GM19328 (cell line): ENCODE results near the gene PCARE.
A peak's percentile ranks its signal among the peaks of the same experiment; 100 is the strongest.

ENCODE experiments used
- ATAC-seq: cut with Tn5 transposase; IDR thresholded peaks from one replicate; pipeline ENCODE4 v1.9.1; 2021; ENCODE audit warnings: mild to moderate bottlenecking, moderate library complexity; ENCODE audit not compliant: unreplicated experiment

PCARE gene

DNA sequence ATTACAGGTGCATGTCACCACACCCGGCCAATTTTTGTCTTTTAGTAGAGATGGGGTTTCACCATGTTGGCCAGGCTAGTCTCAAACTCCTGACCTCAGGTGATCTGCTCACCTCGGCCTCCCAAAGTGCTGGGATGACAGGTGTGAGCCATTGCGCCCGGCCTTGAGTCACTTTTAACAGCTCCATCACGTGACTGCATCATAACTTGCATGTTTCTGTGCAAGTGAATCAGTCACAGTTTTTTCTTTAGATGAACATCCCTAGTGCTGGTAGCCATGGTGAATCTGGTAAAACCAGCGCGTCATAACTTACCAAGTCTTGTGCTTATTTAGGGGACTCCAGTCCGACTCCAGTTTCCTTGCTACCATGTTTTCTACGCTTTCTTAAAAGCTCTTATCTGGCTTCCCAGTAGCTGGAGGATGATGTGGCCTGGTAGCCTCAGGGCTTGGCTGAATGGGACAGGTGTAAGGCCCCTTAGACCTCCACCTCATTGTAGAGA, 33.1 kb downstream of the PCARE start:
- ATAC-seq, result no peak

DNA sequence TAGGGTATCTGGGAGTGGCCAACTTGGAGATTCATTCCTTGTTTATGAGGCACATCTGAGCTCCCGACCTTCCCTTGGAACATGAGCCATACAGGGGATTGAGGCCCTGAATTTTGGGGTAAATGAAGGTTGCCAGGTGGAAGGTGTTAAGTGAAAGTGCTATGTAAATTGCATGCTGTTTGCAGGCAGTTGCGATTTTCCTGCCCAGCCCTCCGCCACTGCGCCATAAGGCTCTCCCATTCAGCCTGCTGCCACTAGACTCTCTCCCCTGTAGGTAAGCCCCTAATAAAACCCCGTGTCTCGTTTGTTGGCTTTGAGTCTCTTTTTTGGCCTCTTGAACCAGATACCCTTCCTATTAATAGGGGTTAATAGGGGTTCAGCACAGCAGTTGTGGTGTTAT, 33.8 kb downstream of the PCARE start:
- no peak for ATAC-seq

DNA sequence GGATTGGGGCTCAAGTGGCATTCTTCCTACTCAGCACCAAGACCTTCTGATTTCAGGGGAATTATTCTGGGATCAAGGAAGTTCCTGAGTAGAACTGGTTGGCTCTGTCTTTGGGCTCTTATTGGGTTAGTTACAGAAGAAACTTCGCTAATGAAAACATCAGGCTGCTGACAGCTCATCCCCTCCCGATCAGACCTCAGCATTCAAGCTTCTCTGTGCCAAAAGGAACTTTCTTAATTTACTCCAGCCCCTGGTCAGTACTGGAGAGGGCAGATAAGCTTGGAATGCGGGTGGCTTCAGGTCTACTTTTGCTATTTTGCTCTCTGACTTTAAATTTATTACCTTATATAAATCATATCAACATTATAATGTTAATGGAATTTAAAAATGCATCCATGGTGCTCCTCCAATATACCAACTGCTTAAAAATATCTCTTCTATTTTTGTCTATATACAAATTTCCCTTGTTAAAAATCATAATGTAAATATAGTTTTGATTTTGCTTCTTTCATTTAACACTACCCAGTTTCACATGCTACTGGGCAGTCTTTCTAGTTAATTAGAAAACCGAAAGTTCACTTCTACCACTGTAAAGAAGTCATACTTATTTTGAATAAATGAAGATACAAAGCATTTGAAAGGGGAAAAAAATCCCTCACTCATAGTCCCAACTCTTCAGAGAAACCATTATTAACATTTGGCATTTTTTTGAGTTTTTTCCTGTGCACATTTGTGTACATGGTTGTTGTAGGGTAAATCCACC, 34.4 kb downstream of the PCARE start:
- ATAC-seq, result no peak

DNA sequence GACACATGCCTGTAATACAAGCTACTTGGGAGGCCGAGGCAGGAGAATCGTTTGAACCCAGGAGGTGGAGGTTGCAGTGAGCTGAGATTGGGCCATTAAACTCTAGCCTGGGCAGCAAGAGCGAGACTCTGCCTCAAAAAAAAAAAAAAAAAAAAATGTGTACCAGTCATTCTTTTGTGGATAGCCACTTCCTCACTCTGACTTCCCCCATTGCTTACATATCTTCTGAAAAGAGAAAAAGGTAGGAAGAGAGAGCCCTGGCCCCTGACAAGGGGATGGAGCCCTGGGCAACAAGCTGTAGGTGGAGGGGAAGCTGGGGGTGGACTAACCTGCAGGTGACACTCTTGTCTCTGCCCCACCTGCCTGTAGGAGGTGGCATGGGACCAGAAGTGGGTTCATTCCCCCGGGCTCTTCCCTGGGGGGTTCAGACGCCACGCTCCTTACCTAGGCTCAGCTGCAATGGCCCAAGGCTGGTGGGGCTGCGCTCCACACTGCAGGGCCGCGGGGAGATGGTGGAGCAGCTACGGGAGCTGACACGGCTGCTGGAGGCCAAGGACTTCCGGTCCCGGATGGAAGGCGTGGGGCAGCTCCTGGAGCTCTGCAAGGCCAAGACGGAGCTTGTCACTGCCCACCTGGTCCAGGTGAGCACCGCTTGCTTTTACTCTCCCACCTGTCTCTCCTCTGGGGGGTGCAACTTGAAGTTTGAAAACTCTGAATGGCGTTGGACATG, 39.1 kb downstream of the PCARE start:
- no peak for ATAC-seq

DNA sequence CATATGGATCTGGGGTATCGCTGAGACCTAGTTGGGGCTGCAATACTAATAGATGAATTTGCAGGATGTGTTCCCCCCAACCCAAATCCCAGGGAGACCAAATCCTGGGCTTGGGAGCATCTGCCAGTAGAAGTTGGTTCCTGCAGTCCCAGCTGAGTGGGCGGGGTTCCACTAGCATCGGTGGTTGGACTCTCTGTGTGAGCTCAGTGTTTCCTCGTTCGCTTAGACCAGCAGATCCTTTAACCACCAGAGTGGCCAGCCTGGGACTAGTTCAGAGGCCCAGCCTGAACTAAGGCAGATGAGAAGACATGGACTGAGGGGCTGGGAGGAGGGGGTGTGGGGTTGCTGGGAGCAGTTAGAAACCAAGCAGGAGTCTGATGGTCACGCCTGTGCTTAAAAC, 40.7 kb downstream of the PCARE start:
- no peak for ATAC-seq

DNA sequence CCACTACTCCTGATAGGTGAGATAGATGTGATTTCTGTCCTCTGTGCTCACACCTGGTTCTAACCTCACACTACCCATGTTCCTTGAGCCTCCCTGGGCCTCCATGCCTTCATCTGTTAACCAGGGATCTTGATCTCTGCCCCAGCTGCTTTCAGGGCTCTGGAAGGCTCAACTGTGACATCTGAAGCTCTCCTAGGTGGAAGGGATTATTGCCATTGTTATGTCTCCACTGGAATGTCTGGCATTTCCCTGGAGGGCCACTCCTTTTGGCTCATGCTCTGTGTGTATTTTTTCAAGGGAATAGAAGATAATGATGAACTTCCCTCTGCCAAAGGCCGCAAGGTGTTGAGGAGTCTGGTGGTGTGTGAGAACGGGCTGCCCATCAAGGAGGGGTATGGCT, 41.2 kb downstream of the PCARE start:
- ATAC-seq, result no peak

DNA sequence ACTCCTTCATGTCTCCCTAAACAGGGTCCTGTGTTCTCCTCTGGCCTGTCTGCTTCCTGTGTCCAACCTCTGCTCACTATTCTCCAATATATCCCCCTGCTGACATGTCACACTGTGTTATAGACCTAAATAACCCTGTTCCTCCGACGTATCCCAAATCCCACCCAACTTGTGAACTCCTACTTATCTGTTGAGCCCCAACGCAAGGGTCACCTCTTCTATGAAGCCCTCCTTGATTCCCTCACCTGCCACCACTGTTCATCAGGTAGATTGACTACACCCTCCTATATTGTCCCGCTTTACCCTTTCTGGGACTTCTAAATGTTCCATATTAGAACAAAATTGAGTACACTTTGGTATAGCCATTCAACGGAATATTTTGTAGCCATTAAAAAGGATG, 42.1 kb downstream of the PCARE start:
- ATAC-seq, result no peak

DNA sequence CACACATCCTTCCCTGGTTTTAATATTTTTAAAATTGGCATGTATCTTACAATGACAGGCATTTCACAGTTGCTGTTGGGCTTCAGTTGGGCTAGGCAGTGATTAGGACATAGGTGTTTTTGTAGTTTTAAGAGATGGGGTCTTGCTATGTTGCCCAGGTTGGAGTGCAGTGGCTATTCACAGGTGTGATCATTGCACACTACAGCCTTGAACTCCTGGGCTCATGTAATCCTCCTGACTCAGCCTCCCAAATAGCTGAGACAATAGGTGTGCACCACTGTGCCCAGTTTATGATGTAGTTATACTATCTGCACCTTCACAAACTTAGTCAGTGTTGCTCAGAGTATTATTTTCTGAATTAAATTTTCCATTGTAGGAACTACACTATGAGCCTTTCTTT, 43.3 kb downstream of the PCARE start:
- ATAC-seq, result no peak

DNA sequence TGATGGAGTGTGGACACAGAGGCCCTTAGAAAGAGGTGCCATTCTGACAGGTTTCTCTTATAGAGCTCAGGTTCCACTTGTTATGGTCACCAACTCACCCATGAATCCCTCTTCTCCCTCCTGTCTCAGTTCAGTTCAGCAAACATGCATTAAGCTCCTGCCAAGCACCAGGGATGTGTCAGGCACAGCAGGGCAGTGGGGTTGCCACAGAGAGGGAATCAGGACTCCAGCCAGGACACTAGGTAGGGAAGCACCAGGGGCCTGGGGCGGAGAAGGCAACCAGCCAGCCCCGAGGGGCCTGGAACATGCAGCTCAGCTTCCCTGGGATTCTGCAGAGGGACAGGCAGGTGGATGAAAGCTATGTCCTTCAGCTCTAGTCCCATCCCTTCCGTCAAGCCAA, 48.6 kb downstream of the PCARE start:
- no peak for ATAC-seq

DNA sequence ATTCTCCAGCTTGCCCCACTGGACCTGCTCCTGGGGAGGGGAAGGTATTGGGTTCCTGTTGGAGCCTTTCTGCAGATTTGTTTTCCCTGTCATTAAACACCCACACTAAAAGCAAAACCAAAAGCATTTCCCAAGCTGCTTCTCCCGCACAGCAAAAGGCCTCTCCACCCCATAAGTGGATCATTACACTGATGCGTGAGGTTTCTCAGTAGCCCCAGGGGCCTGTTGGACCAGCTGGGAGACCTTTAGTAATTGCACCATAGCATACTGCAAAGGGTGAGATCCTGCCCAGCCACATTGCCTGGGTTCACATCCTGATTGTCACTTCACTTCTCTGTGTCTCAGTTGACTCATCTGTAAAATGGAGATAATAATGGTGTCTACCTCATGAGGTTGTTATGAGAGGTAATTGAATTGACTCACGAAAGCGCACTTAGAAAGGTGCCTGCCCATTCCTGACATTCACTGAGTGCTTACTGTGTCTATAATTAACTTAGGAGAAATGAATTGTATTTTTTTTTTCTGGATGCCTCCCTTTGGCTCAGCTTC, 49.4 kb downstream of the PCARE start:
- ATAC-seq, result no peak

DNA sequence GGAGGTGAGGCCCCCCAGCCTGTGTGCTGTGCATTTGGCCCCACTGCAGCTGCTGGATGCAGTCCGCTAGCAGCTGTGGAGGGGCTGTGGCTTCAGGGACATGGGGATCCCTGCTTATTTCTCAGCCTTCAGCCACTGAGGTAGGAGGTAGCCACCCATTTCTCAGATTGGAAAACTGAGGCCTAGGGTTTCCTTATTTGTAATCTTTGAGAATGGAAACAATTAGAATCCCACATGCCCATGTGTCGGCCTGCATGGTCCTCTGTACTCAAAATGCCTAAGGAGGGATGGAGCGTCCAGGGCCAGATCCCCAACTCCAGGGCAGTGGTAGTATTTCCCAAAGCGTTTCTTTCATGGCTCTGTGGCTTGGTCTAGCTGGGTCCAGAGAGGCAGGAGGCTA, 51.1 kb downstream of the PCARE start:
- no peak for ATAC-seq

DNA sequence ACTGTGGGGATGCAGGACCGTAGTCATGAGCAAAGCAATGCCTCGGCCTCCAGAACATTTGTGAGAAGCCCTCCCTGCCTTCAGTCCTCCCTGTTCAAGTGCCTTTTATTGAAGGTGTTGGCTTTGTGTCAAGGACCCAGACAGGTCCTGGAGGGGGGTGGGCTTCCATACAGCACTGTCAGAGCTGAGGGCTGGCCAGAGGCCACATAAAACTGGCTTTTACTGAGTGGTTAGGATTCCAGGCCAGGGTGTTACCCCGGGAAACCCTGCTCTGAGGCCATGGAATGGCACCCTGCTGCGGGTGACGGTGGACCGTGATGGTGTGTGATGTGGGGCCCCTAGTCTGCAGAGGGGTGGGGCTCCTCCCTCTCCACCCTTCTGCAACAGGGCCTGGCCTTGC, 51.6 kb downstream of the PCARE start:
- no peak for ATAC-seq

DNA sequence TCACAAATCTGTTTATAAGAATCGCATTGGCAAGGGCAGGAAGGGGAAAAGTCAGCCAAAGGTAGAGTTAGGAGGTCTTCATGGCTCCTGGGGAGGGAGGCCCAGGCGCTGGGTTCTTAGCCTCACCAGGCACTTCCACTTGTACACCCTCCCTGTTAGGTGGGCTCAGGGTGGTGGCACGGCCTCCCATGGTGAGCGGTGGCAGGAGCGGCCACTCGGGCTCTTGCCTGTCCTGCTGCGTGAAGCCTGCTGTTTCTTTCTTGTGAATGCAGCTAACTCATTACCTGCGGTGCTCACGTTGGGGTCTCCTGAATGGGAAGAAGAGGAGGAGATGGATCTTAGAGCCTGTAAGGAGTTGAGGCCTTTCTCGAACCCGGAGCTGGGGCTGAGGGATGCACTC, 52.4 kb downstream of the PCARE start:
- no peak for ATAC-seq

DNA sequence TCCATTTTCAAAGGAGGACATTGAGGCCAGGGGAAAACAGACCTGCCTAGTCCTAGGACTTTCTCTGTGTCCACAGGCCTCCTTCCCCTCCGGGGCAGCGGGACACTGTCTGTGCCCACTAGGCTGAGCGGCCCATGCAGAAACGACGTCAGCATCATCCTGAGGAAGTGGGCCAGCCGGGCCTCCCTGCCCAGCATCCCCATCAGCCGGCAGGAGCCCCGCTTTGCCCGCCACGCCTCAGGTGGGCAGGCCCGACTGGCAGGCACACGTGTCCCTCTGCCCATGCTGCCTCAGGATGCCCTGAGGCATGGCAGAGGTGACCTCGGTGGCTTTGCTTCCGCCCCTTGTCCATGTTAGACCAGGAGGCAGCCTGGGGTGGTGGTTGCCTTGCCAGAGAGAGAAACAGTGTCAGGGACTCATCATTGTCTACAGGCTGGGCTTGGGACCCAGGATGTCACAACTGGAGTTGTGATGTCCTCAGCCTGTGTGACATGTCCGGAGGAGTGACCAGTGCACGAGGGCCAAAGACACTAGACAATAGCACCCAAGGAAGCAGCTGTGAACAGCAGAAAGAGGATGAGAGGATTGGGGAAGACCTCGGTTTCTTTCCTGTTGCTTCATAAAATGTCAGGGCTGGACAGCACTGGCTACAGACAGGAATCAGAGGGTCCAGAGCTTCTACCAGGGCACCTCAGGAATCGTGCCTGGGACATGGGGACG, 56.4 kb downstream of the PCARE start:
- no peak for ATAC-seq

DNA sequence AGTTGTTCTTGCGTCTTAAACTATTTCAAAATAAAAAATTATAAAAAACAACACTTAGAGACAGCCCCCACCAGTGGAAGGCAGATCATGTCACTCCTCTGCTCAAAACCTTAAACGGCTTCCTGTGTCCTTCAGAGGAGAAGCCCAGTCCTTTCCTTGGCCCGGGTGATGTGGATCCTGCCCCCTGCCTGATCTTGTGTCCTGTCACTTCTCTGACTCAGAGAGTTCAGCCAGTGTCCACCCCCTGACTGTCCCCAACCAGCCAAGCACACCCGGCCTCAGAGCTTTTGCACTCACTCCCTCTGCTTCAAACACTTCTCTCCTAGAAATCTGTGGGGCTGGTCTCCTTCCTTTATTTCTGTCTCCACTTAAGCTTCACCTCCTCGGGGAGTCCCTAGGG, 57.8 kb downstream of the PCARE start:
- ATAC-seq, result no peak

DNA sequence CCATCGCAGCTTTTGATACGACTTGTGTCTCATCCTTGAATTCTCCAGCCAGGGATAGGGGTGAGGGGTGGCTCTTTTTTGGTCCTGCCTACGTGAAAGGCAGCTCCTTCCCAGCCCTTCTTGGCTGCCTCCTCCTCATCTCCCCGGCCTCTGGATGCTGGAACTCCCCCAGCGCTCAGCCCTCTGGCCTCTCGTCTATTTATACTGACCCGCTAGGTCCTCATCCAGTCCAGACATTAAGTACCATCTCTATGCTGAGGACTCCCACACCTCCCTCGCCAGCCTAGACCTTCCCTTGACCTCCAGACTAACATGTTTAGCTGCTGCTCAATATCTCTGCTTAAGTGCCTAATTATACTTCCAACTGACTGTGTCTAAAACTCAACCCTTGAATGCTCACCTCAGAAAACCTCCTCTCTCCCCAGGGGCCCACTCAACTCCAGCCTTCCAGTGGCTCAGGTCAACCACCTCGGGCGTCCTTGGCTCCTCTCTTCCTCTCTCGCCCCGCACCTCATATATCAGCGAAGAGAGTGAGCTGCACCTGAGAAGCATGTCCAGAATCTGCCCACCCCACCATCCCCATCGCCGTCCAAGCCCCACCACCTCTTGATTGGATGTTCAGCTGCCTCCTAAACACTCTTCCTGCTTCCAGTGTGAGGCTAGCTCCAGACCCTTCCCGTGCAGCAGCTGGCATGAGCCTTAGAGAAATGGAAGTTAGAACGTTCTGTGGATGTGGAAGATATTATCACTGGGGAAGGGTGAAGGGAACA, 58.4 kb downstream of the PCARE start:
- ATAC-seq, result no peak

DNA sequence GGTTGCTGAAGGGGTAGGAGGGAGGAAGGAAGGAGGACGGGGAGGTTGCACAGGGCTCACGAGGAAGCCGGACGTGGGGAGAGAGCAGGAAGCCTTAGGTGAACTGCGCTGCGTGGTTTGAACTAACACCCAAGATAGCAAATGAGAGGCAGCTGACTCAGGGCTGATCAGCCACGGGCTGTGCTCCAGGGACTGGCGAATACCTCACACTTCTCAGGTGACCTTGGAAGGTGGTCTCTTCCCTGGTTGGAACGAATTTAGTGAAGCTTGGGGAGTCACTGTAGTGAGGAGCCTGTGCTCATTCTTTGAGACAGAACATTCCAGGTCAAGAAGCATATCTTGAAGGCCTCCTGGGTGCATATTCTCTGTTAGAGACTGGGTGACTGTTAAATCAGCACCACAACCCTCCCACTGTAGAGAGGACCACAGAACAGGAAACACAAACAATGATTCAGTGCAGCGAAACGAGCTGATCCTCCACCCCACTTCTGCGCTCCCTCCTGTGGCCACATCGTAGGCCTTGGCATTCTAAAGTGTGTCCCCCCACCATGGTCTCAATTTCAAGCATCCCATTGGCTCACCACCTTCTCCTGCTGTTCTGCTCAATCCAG, 59.4 kb downstream of the PCARE start:
- ATAC-seq, result peak; percentile 58

DNA sequence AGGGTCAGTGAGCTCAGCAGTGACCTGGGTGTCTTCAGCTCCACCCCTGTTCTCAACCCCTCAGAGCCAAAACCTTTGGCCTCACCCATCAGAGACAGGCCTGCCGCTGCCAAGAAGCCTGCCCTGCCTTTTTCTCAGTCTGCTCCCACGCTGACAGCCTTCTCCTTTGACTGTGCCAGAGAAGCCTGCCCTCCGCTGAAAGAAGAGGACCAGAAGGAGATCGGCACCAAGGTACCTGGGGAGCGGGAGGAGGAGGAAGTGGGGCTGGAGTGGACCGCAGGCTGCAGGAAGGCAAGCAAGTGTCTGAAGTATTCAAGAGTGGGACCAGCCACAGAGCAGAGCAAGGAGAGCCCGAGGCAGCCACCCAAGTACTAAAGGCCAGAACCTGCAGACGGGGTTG, 60.0 kb downstream of the PCARE start:
- no peak for ATAC-seq

DNA sequence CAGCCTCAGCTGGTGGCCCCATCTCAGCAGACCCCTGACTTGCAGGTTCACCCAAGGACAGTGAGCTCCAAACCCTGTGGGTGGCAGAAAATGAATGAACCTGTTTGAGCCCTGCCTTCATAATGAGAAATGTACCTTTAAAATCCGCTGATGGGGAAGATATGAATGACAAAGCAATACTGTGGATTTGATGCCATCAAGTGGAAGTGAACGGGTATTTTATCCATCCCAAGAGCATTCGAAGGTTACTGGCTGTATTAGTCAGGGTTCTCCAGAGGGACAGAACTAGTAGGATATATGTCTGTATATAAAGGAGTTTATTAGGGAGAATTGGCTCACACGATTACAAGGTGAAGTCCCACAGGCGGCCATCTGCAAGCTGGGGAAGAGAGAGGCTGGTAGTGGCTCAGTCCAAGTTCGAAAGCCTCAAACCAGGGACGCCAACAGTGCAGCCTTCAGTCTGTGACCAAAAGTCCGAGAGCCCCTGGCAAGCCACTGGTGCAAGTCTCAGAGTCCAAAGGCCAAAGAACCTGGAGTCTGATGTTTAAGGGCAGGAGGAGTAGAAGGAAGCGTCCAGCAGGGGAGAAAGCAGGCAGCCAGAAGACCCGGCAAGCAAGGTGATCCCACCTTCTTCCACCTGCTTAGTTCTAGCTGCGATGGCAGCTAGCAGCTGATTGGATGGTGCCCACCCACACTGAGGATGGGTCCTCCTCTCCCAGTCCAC, 61.1 kb downstream of the PCARE start:
- no peak for ATAC-seq

DNA sequence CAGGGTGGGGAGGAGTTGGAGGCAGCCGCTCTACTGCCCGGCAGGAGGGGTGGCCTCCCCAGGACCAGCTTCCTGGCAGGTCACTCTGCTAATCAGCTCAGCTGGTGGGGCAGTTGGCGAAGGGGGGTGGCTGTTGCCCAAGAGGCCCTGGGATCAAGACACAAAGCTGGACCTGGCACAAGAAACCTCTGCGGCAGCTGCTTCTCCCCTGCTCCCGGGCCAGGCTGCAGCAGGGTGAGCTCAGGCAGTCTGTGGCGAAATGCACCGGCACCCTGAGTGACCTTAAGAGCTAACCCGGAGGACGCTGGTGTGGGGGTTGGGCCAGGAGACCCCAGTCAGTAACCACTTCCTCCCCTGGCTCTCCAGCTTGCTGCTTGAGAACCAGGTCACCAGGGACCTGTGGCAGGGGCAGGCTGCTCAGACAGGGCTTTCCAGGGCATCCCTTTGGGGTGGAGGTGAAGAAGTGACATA, 62.1 kb downstream of the PCARE start:
- no peak for ATAC-seq
